Body of pancreas (tissue), 4 donors: ENCODE data around the gene MGLL. TPM values are rescaled to one million over a fixed set of nuclear protein-coding genes. Genes with fewer than 3 reads are reported as not detected.

Experiments
- ATAC-seq: fragments of 150-250 bp; one replicate; pipeline ENCODE4 v1.9.1; 2016
- DNase-seq, 4 donors: peaks; one replicate each; pipeline ENCODE4 v3.0.0-alpha.2; 2019
- H3K27ac ChIP-seq, 4 donors: fragments of 200-600 bp; sonication (generic); 1 replicate in 3 of 4; 2 replicates in 1 of 4; pipeline versions ENCODE4 v1.5.1 to v1.6.1; 2016 to 2019; ENCODE audit warnings: mild to moderate bottlenecking in 1 of 4, mixed read lengths in 1 of 4, moderate library complexity in 1 of 4
- H3K27me3 ChIP-seq, 2 donors: fragments of 200-600 bp; sonication (generic); one replicate each; pipeline ENCODE4 v1.6.0; 2016; ENCODE audit warnings: mild to moderate bottlenecking in 1 of 2
- H3K36me3 ChIP-seq, 2 donors: fragments of 200-600 bp; sonication (generic); replicated peaks in 1 of 2; 2 replicates each; pipeline ENCODE4 v1.5.1; 2016; ENCODE audit warnings: low read depth in 2 of 2; ENCODE audit not compliant: insufficient read depth in 1 of 2
- H3K4me1 ChIP-seq: fragments of 200-600 bp; sonication (generic); one replicate; pipeline ENCODE4 v1.6.0; 2016
- H3K4me3 ChIP-seq, 2 donors: fragments of 200-600 bp; sonication (generic); 1 replicate in 1 of 2; 2 replicates in 1 of 2; pipeline ENCODE4 v1.5.1; 2016 to 2019
- H3K9me3 ChIP-seq, 3 donors: fragments of 200-600 bp; sonication (generic); 1 replicate in 2 of 3; 2 replicates in 1 of 3; pipeline ENCODE4 v1.5.1; 2016
- CTCF ChIP-seq, 7 experiments: fragments of 450-650 bp in 4 of 7; fragments of 200-600 bp in 3 of 7; sonication (generic) in 3 of 7; IDR thresholded peaks; one replicate each; pipeline ENCODE4 v1.5.1; 2016 to 2019; ENCODE audit warnings: antibody characterized with exemption in 7 of 7
- POLR2A ChIP-seq, 3 donors: fragments of 450-650 bp; IDR thresholded peaks; one replicate each; pipeline ENCODE4 v1.6.1; 2016; ENCODE audit warnings: antibody characterized with exemption in 3 of 3, mild to moderate bottlenecking in 2 of 3
- WGBS, 2 donors: methylation state at CpG; one replicate each; pipeline ENCODE4 v1.1.5; 2017; 5-methylcytosine and 5-hydroxymethylcytosine counted together
- intact Hi-C: fragments of 100-400 bp; cut with DNase I; formaldehyde crosslinking; loops from one replicate; pipeline ENCODE4 v1.15.1; 2023
- total RNA-seq, 2 donors: library from RNA; depleted of rRNA; stranded (reverse); fragments of >200 nt; gene quantifications; one replicate each; pipeline ENCODE4 v1.1.0, GENCODE V29; 2016

The MGLL gene
- total RNA-seq, 2 donors from 2014 or later = 14.8 to 20.2 TPM

GRCh38 chr3:127823426-127823857 lies 1.1 kb upstream of the MGLL start:
- H3K4me3 ChIP-seq = no peak overlapping the region
- ATAC-seq (no peak), DNase-seq (peak in 2 of 4 donors; percentile 15 to 23)
- H3K4me1 ChIP-seq = peaks cover 38% of the 10 kb centered on the region
- TF ChIP-seq POLR2A (IDR thresholded peaks at IDR 0.05) (no peak), CTCF (IDR thresholded peaks at IDR 0.05) (peak in 1 of 7 experiments; percentile 7)
- no peaks in the 10 kb centered on the region for H3K27me3 ChIP-seq
- intact Hi-C loops = no loop called here
- peaks cover 0 to 5% (median 0%) of the 10 kb centered on the region in 3 donors for H3K9me3 ChIP-seq
- H3K36me3 ChIP-seq = no peaks in the 10 kb centered on the region
- 39 to 89% methylated on average over 3 to 14 of the region's 14 CpGs for WGBS, 2 donors
- no peak overlapping the region for H3K27ac ChIP-seq

- Histone ChIP-seq H3K4me3 (peak overlapping the region; percentile 41 to 43), H3K9me3 (no peaks in the 10 kb centered on the region), H3K36me3 (no peaks in the 10 kb centered on the region), H3K4me1 (peaks cover 38% of the 10 kb centered on the region), H3K27me3 (no peaks in the 10 kb centered on the region), H3K27ac (peak overlapping the region in 2 of 4 donors; percentile 34 to 53)
- ATAC-seq (peak; percentile 57), DNase-seq (peak in 3 of 4 donors; percentile 13 to 57 (median 28))
- intact Hi-C loops = no loop called here
- peak in 1 of 3 donors; percentile 16 for TF ChIP-seq POLR2A (IDR thresholded peaks at IDR 0.05)
- TF ChIP-seq CTCF (IDR thresholded peaks at IDR 0.05) = peak in 1 of 7 experiments; percentile 34
- WGBS, 2 donors = 1 to 2% methylated on average over 37 to 68 of the region's 99 CpGs
Measured at GRCh38 chr3:127822682-127823425, 539 bp upstream of the MGLL start.

- ATAC-seq (no peak), DNase-seq (peak in 1 of 4 donors; percentile 21)
- Histone ChIP-seq H3K36me3 (no peaks in the 10 kb centered on the region), H3K27ac (peak overlapping the region in 1 of 4 donors; percentile 10), H3K9me3 (no peaks in the 10 kb centered on the region), H3K4me3 (no peak overlapping the region), H3K27me3 (no peaks in the 10 kb centered on the region), H3K4me1 (peaks cover 38% of the 10 kb centered on the region)
- intact Hi-C loops = no loop called here
- 65 to 70% methylated on average over 8 of the region's 8 CpGs for WGBS, 2 donors
- TF ChIP-seq POLR2A (IDR thresholded peaks at IDR 0.05) = no peak
- no peak for TF ChIP-seq CTCF (IDR thresholded peaks at IDR 0.05)
Measured at GRCh38 chr3:127821394-127821793, 921 bp downstream of the MGLL start.

- DNase-seq (peak in 1 of 4 donors; percentile 28), ATAC-seq (peak; percentile 11)
- no peaks in the 10 kb centered on the region for H3K36me3 ChIP-seq
- H3K9me3 ChIP-seq = no peaks in the 10 kb centered on the region
- H3K27ac ChIP-seq = peak overlapping the region; percentile 10 to 58 (median 25)
- intact Hi-C loops = no loop called here
- H3K4me1 ChIP-seq = peaks cover 38% of the 10 kb centered on the region
- no peak for TF ChIP-seq CTCF (IDR thresholded peaks at IDR 0.05)
- TF ChIP-seq POLR2A (IDR thresholded peaks at IDR 0.05) = no peak
- WGBS, 2 donors = 22 to 26% methylated on average over 1 of the region's 1 CpG
- H3K27me3 ChIP-seq = no peaks in the 10 kb centered on the region
- H3K4me3 ChIP-seq = no peak overlapping the region
Measured at GRCh38 chr3:127820826-127821313, 1.4 kb downstream of the MGLL start.
